GM23338 (cell line): Measurements from ENCODE around the gene MYT1. TPM values are rescaled to one million over a fixed set of nuclear protein-coding genes. Genes with fewer than 3 reads are reported as not detected.

Experiments used
- ATAC-seq: fragments of 200-7000 bp; cut with Tn5 transposase; 3 replicates; pipeline ENCODE4 v1.9.1; 2020
- DNase-seq: peaks from one replicate; pipeline ENCODE4 v3.0.0-alpha.2; 2015; ENCODE audit warnings: low spot score
- H2AFZ ChIP-seq: fragments of 200-600 bp; sonication (generic); 2 replicates; pipeline ENCODE4 v1.8.0; 2016; ENCODE audit warnings: antibody characterized with exemption, mild to moderate bottlenecking, moderate library complexity
- H3F3A ChIP-seq: fragments of 200-600 bp; sonication (generic); replicated peaks from 2 replicates; pipeline ENCODE4 v1.8.0; 2017; ENCODE audit warnings: antibody characterized with exemption, mixed run types, low read depth
- H3K27ac ChIP-seq: fragments of 200-600 bp; sonication (generic); 2 replicates; pipeline ENCODE4 v1.6.1; 2016; ENCODE audit warnings: low read depth
- H3K27me3 ChIP-seq: fragments of 200-600 bp; sonication (generic); 2 replicates; pipeline ENCODE4 v1.8.0; 2016; ENCODE audit warnings: mild to moderate bottlenecking, mixed run types, moderate library complexity; ENCODE audit not compliant: insufficient read depth
- H3K36me3 ChIP-seq: fragments of 200-600 bp; sonication (generic); 2 replicates; pipeline ENCODE4 v1.8.0; 2016; ENCODE audit warnings: mild to moderate bottlenecking; ENCODE audit not compliant: insufficient read depth
- H3K4me1 ChIP-seq: fragments of 200-600 bp; sonication (generic); 2 replicates; pipeline ENCODE4 v1.8.0; 2016; ENCODE audit warnings: mild to moderate bottlenecking, moderate library complexity; ENCODE audit not compliant: insufficient read depth
- H3K4me2 ChIP-seq: fragments of 200-600 bp; sonication (generic); 2 replicates; pipeline ENCODE4 v1.7.1; 2017; ENCODE audit warnings: mixed run types
- H3K4me3 ChIP-seq: fragments of 200-600 bp; sonication (generic); 2 replicates; pipeline ENCODE4 v1.6.1; 2016; ENCODE audit warnings: mixed run types
- H3K79me2 ChIP-seq: fragments of 200-600 bp; sonication (generic); replicated peaks from 2 replicates; pipeline ENCODE4 v1.8.0; 2017; ENCODE audit warnings: mild to moderate bottlenecking; ENCODE audit not compliant: insufficient read depth
- H3K9me2 ChIP-seq: fragments of 200-600 bp; sonication (generic); 2 replicates; pipeline ENCODE4 v1.8.0; 2017; ENCODE audit not compliant: insufficient read depth
- H4K20me1 ChIP-seq: fragments of 200-600 bp; sonication (generic); replicated peaks from 2 replicates; pipeline ENCODE4 v1.8.0; 2017; ENCODE audit warnings: mild to moderate bottlenecking; ENCODE audit not compliant: insufficient read depth
- H3K27ac Mint-ChIP-seq: 2 replicates; pipeline ENCODE4 v1.8.0; 2020; ENCODE audit warnings: inconsistent platforms, mild to moderate bottlenecking, moderate library complexity, mixed read lengths
- H3K27me3 Mint-ChIP-seq: 3 replicates; pipeline ENCODE4 v1.8.0; 2022; ENCODE audit warnings: low read depth, mild to moderate bottlenecking, moderate library complexity, mixed read lengths, inconsistent platforms; ENCODE audit not compliant: insufficient read depth, poor library complexity
- H3K36me3 Mint-ChIP-seq: 3 replicates; pipeline ENCODE4 v1.8.0; 2021; ENCODE audit warnings: low read depth, mild to moderate bottlenecking, inconsistent platforms, moderate library complexity, mixed read lengths
- H3K4me1 Mint-ChIP-seq: 3 replicates; pipeline ENCODE4 v1.8.0; 2020; ENCODE audit warnings: mild to moderate bottlenecking, inconsistent platforms, mixed read lengths
- H3K4me3 Mint-ChIP-seq: 3 replicates; pipeline ENCODE4 v1.8.0; 2021; ENCODE audit warnings: moderate library complexity, mild to moderate bottlenecking, inconsistent platforms, mixed read lengths
- H3K9me3 Mint-ChIP-seq: 3 replicates; pipeline ENCODE4 v1.8.0; 2020; ENCODE audit warnings: moderate library complexity, mild to moderate bottlenecking, inconsistent platforms, mixed read lengths
- CREB1 ChIP-seq: fragments of 250-450 bp; sonication (Bioruptor Pico); IDR thresholded peaks from 2 replicates; pipeline ENCODE4 v1.5.0; 2020; ENCODE audit warnings: low read depth, mild to moderate bottlenecking, moderate library complexity
- ETS1 ChIP-seq: IDR thresholded peaks from 2 replicates; pipeline ENCODE4 v1.6.1; 2016; ENCODE audit warnings: antibody characterized with exemption
- EZH2 ChIP-seq: fragments of 200-600 bp; sonication (generic); IDR thresholded peaks from one replicate; pipeline ENCODE4 v1.8.0; 2017; ENCODE audit warnings: antibody characterized with exemption, mild to moderate bottlenecking, low read depth; ENCODE audit not compliant: unreplicated experiment
- EZH2phosphoT487 ChIP-seq: fragments of 200-600 bp; sonication (generic); IDR thresholded peaks from one replicate; pipeline ENCODE4 v1.8.1; 2018; ENCODE audit warnings: antibody characterized with exemption; ENCODE audit not compliant: unreplicated experiment
- JUNB ChIP-seq: IDR thresholded peaks from one replicate; pipeline ENCODE4 v1.6.1; 2016; ENCODE audit warnings: antibody characterized with exemption; ENCODE audit not compliant: unreplicated experiment
- NANOG ChIP-seq: IDR thresholded peaks from 2 replicates; pipeline ENCODE4 v1.6.1; 2016; ENCODE audit warnings: antibody characterized with exemption, borderline replicate concordance
- POLR2AphosphoS5 ChIP-seq: IDR thresholded peaks from 2 replicates; pipeline ENCODE4 v1.6.1; 2016; ENCODE audit warnings: antibody characterized with exemption, low read depth
- REST ChIP-seq: IDR thresholded peaks from one replicate; pipeline ENCODE4 v1.6.1; 2018; ENCODE audit warnings: antibody characterized with exemption; ENCODE audit not compliant: unreplicated experiment
- STAT1 ChIP-seq: IDR thresholded peaks from one replicate; pipeline ENCODE4 v1.6.1; 2016; ENCODE audit warnings: antibody characterized with exemption; ENCODE audit not compliant: unreplicated experiment
- ZNF114 ChIP-seq: fragments of 250-450 bp; sonication (Bioruptor Pico); IDR thresholded peaks from 2 replicates; pipeline ENCODE4 v1.5.0; 2020; ENCODE audit warnings: mild to moderate bottlenecking, moderate library complexity
- ZNF331 ChIP-seq: fragments of 250-450 bp; sonication (Bioruptor Pico); IDR thresholded peaks from 2 replicates; pipeline ENCODE4 v1.5.0; 2020; ENCODE audit warnings: low read depth, mild to moderate bottlenecking, moderate library complexity
- ZNF462 ChIP-seq: fragments of 250-450 bp; sonication (Bioruptor Pico); IDR thresholded peaks from 2 replicates; pipeline ENCODE4 v1.5.0; 2020; ENCODE audit warnings: mild to moderate bottlenecking, moderate library complexity
- polyA plus RNA-seq: library from polyadenylated mRNA; unstranded; fragments of >200 nt; fragmentation: Nextera tagmentation; extraction: Ambion mirVana; gene quantifications from 2 replicates; pipeline ENCODE4 v1.2.1, GENCODE V29; 2016
- total RNA-seq: library from RNA; depleted of rRNA; stranded (reverse); fragments of >200 nt; shearing (Covaris generic); gene quantifications from 2 replicates; pipeline ENCODE4 v1.2.3, GENCODE V29; 2014
- TF ChIP-seq, protein P1 (sequence below), 2 experiments: fragments of 200-600 bp in 1 of 2; sonication (generic) in 1 of 2; conservative IDR thresholded peaks; 2 replicates each; pipeline versions ENCODE4 v1.5.1 to v1.6.1; 2016 to 2017; ENCODE audit warnings: antibody characterized with exemption in 2 of 2, low read depth in 2 of 2, mild to moderate bottlenecking in 2 of 2, moderate library complexity in 1 of 2

The MYT1 gene
- total and polyA plus RNA-seq, 2 experiments from 2014 or later = 0.83 to 1.6 TPM

GRCh38 chr20:64157878-64158277 lies 6.4 kb upstream of the MYT1 start:
- H4K20me1 ChIP-seq = no peaks in the 10 kb centered on the region; the same call in 1 of the 2 replicates
- H3F3A ChIP-seq = no peaks in the 10 kb centered on the region
- Mint-ChIP-seq H3K27ac (no peak overlapping the region), H3K9me3 (no peaks in the 10 kb centered on the region; the same call in 2 of the 3 replicates), H3K4me1 (peaks cover 42% of the 10 kb centered on the region), H3K4me3 (no peak overlapping the region), H3K27me3 (peaks cover 34% of the 10 kb centered on the region), H3K36me3 (no peaks in the 10 kb centered on the region; the same call in 2 of the 3 replicates)
- DNase-seq = no peak
- H3K36me3 ChIP-seq = no peaks in the 10 kb centered on the region
- no peaks in the 10 kb centered on the region for H3K79me2 ChIP-seq
- no peak overlapping the region for H3K4me2 ChIP-seq
- H2AFZ ChIP-seq = no peak overlapping the region
- H3K9me2 ChIP-seq = no peaks in the 10 kb centered on the region
- H3K4me1 ChIP-seq = peaks cover 31% of the 10 kb centered on the region
- peaks cover 16% of the 10 kb centered on the region for H3K27me3 ChIP-seq
- no peak for ATAC-seq
- no peak for TF ChIP-seq ZNF462 (CRISPR knock-in tag)
- no peak for TF ChIP-seq ZNF331
- TF ChIP-seq EZH2 = no peak
- no peak for TF ChIP-seq JUNB
- no peak for TF ChIP-seq STAT1
- TF ChIP-seq NANOG = no peak
- no peak for TF ChIP-seq ZNF114 (CRISPR knock-in tag)
- TF ChIP-seq CREB1 (CRISPR knock-in tag) = no peak
- TF ChIP-seq REST = no peak
- TF ChIP-seq POLR2AphosphoS5 = no peak
- TF ChIP-seq, protein P1, sequence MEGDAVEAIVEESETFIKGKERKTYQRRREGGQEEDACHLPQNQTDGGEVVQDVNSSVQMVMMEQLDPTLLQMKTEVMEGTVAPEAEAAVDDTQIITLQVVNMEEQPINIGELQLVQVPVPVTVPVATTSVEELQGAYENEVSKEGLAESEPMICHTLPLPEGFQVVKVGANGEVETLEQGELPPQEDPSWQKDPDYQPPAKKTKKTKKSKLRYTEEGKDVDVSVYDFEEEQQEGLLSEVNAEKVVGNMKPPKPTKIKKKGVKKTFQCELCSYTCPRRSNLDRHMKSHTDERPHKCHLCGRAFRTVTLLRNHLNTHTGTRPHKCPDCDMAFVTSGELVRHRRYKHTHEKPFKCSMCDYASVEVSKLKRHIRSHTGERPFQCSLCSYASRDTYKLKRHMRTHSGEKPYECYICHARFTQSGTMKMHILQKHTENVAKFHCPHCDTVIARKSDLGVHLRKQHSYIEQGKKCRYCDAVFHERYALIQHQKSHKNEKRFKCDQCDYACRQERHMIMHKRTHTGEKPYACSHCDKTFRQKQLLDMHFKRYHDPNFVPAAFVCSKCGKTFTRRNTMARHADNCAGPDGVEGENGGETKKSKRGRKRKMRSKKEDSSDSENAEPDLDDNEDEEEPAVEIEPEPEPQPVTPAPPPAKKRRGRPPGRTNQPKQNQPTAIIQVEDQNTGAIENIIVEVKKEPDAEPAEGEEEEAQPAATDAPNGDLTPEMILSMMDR (conservative IDR thresholded peaks at IDR 0.05; ENCODE audit: low read depth in 2 of 2) = no peak
- TF ChIP-seq EZH2phosphoT487 = no peak
- TF ChIP-seq ETS1 = no peak
- H3K27ac ChIP-seq = no peak overlapping the region
- H3K4me3 ChIP-seq = no peak overlapping the region
